PFSK-1 (cell line): ENCODE measurements around the gene OR52D1.

Experiments
- FOXP2 ChIP-seq: optimal IDR thresholded peaks from 2 replicates; pipeline ENCODE3; 2011; ENCODE audit warnings: borderline replicate concordance, control low read depth, inconsistent platforms; ENCODE audit not compliant: insufficient read depth; ENCODE audit errors: extremely low read length, extremely low read depth
- POLR2AphosphoS5 ChIP-seq: IDR thresholded peaks from 2 replicates; pipeline ENCODE4 v1.6.1; 2012; ENCODE audit warnings: low read depth, mild to moderate bottlenecking, control low read depth, low read length, moderate library complexity
- SIN3A ChIP-seq: IDR thresholded peaks from 2 replicates; pipeline ENCODE4 v1.6.1; 2012; ENCODE audit warnings: mild to moderate bottlenecking, low read length, moderate library complexity, borderline replicate concordance; ENCODE audit not compliant: insufficient read depth
- TAF1 ChIP-seq: IDR thresholded peaks from 2 replicates; pipeline ENCODE4 v1.6.1; 2012; ENCODE audit warnings: low read length, control low read depth, borderline replicate concordance; ENCODE audit not compliant: insufficient read depth
- TF ChIP-seq, protein P1 (sequence below), 2 experiments: IDR thresholded peaks; 2 replicates each; pipeline versions ENCODE4 v1.6.1 to v1.8.0; 2011 to 2012; ENCODE audit warnings: low read depth in 2 of 2, low read length in 2 of 2, control low read depth in 1 of 2, inconsistent platforms in 1 of 2, mild to moderate bottlenecking in 1 of 2, moderate library complexity in 1 of 2; ENCODE audit not compliant: insufficient read depth in 1 of 2

The OR52D1 gene

GRCh38 chr11:5522308-5522707 lies 33.8 kb downstream of the OR52D1 start:
- TF ChIP-seq SIN3A (no peak), TAF1 (no peak), FOXP2 (no peak), POLR2AphosphoS5 (no peak)
- TF ChIP-seq, protein P1, sequence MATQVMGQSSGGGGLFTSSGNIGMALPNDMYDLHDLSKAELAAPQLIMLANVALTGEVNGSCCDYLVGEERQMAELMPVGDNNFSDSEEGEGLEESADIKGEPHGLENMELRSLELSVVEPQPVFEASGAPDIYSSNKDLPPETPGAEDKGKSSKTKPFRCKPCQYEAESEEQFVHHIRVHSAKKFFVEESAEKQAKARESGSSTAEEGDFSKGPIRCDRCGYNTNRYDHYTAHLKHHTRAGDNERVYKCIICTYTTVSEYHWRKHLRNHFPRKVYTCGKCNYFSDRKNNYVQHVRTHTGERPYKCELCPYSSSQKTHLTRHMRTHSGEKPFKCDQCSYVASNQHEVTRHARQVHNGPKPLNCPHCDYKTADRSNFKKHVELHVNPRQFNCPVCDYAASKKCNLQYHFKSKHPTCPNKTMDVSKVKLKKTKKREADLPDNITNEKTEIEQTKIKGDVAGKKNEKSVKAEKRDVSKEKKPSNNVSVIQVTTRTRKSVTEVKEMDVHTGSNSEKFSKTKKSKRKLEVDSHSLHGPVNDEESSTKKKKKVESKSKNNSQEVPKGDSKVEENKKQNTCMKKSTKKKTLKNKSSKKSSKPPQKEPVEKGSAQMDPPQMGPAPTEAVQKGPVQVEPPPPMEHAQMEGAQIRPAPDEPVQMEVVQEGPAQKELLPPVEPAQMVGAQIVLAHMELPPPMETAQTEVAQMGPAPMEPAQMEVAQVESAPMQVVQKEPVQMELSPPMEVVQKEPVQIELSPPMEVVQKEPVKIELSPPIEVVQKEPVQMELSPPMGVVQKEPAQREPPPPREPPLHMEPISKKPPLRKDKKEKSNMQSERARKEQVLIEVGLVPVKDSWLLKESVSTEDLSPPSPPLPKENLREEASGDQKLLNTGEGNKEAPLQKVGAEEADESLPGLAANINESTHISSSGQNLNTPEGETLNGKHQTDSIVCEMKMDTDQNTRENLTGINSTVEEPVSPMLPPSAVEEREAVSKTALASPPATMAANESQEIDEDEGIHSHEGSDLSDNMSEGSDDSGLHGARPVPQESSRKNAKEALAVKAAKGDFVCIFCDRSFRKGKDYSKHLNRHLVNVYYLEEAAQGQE (IDR thresholded peaks at IDR 0.05; ENCODE audit: insufficient read depth in 1 of 2, low read depth in 2 of 2, low read length in 2 of 2) = no peak

- TF ChIP-seq, protein P1 (IDR thresholded peaks at IDR 0.05; ENCODE audit: insufficient read depth in 1 of 2, low read depth in 2 of 2, low read length in 2 of 2) = no peak
- TF ChIP-seq TAF1 (no peak), SIN3A (no peak), POLR2AphosphoS5 (no peak), FOXP2 (no peak)
Measured at GRCh38 chr11:5524756-5525155, 36.3 kb downstream of the OR52D1 start.

- TF ChIP-seq FOXP2 (no peak), POLR2AphosphoS5 (no peak), SIN3A (no peak), TAF1 (no peak)
- TF ChIP-seq, protein P1 (IDR thresholded peaks at IDR 0.05; ENCODE audit: insufficient read depth in 1 of 2, low read depth in 2 of 2, low read length in 2 of 2) = no peak
Measured at GRCh38 chr11:5527716-5528115, 39.2 kb downstream of the OR52D1 start.

DNA sequence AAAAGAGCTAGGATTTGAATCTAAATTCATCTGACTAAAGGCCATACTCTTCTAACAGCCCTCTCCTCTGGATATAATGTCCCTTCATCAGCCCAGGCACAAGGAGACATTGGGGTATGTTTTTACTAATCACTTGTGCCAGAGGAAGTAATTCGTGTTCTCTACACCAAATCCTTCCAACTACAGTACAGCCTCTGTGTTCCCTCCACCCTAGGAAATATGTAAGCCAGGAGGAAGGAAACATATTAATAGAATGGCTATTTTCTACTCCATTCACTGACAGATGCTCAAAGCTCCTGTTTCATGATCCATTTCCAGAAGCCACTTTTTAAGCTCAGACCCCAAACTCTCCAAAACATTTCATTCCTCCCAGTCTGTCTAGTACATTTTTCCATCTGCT lies 40.0 kb downstream of the OR52D1 start:
- TF ChIP-seq TAF1 = no peak
- TF ChIP-seq POLR2AphosphoS5 = no peak
- no peak for TF ChIP-seq FOXP2
- TF ChIP-seq, protein P1 (IDR thresholded peaks at IDR 0.05; ENCODE audit: insufficient read depth in 1 of 2, low read depth in 2 of 2, low read length in 2 of 2) = no peak
- TF ChIP-seq SIN3A = no peak

DNA sequence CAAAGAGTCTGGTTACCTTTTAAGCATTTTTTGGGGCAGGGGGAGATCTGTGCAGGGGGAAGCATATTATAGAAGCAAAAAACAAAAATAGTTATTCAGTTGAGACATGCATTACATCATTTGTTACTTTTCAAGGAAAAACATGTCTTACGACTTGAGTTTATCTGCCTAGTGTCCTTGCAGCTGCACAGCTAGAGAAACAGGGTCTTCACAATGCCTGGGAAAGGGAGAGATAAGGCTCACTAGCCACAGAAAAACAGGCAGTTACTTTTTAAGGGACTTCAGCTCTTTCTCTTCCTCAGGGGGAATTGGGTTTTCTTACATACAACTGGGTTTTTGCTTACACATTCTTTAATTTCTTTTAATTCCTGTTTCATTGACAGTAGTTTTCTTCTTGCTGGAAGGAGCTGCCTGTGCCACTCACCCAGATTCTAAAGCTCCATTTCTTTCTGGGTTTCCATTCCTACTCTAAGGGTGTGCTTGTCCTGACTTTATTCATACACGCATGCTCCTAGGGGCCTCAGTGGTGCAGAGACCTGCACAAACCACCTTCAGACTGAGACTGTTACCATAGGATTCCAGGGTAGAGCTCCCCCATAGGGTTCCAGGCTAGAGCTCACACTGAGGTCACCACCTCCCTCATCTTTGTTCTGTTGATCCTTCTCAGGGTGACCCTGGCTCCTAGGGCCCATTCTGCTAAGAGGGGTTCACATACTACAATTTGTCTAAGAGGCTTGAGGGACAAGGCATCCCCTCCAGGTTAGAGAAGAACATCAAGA lies 42.8 kb downstream of the OR52D1 start:
- TF ChIP-seq FOXP2 = no peak
- no peak for TF ChIP-seq TAF1
